ENCODE measurements around the gene EEIG1. TPM values are rescaled to one million over a fixed set of nuclear protein-coding genes. Genes with fewer than 3 reads are reported as not detected.

EEIG1 gene
- total and polyA plus RNA-seq, 2 donors (not counting 1 experiment from before 2014, with no cell fraction given), result 57.2 to 245 TPM

GRCh38 chr9:128011071-128011817, 30.5 kb upstream of the EEIG1 start:
- Histone ChIP-seq H3K9me3 (ENCODE audit: control extremely low read depth in 1 of 3, control insufficient read depth in 2 of 3, insufficient read depth in 1 of 3, low read length in 2 of 3) (peaks cover 0 to 13% (median 3%) of the 10 kb centered on the region in 3 donors), H3K4me3 (ENCODE audit: control extremely low read depth in 1 of 5, extremely low read depth in 1 of 5, insufficient read depth in 1 of 5, low read depth in 2 of 5, low read length in 4 of 5) (no peak overlapping the region), H3K9ac (ENCODE audit: low read length) (no peak overlapping the region), H2AFZ (ENCODE audit: insufficient read depth, low read depth, low read length, poor library complexity, severe bottlenecking) (peak overlapping the region; percentile 46), H3K36me3 (replicated peaks in 1 of 2; ENCODE audit: control extremely low read depth in 1 of 2, control insufficient read depth in 1 of 2, extremely low read depth in 1 of 2, insufficient read depth in 2 of 2, low read length in 1 of 2) (no peaks in the 10 kb centered on the region), H3K27ac (ENCODE audit: low read length in 2 of 2) (peak overlapping the region in 1 of 2 donors; percentile 12), H4K20me1 (ENCODE audit: control insufficient read depth, insufficient read depth, low read length, poor library complexity, severe bottlenecking) (no peaks in the 10 kb centered on the region), H3K4me1 (ENCODE audit: control insufficient read depth in 2 of 2, insufficient read depth in 2 of 2, low read length in 2 of 2) (peaks cover 33 to 49% of the 10 kb centered on the region in 2 donors), H3K79me2 (ENCODE audit: control insufficient read depth, insufficient read depth, low read length) (no peaks in the 10 kb centered on the region), H3K27me3 (replicated peaks in 1 of 4; ENCODE audit: control extremely low read depth in 1 of 4, control insufficient read depth in 3 of 4, insufficient read depth in 4 of 4, low read length in 3 of 4) (no peaks in the 10 kb centered on the region), H3K4me2 (replicated peaks; ENCODE audit: low read depth, low read length, poor library complexity, severe bottlenecking) (peak overlapping the region; percentile 65)
- peak; percentile 15 for ATAC-seq (ENCODE audit: low read depth)
- POLR2A ChIA-PET, result interaction anchor here (0.6 to 1.1 kb wide), 5 partner anchors 13 to 37 kb away, joined by 3 to 6 read pairs (median 3); no protein-coding TSS in a partner anchor
- peak; percentile 48 for DNase-seq
- 19% methylated on average over 10 of the region's 12 CpGs for WGBS (ENCODE audit: insufficient coverage)
- intact Hi-C loops (cut with micrococcal nuclease), result no loop called here
- Mint-ChIP-seq H3K9me3 (ENCODE audit: insufficient read depth) (peaks cover 2% of the 10 kb centered on the region), H3K27me3 (no peaks in the 10 kb centered on the region), H3K27ac (peak overlapping the region; percentile 89), H3K4me3 (peak overlapping the region; percentile 39), H3K4me1 (peaks cover 46% of the 10 kb centered on the region)
- TF ChIP-seq EZH2 (IDR thresholded peaks at IDR 0.05; ENCODE audit: borderline replicate concordance, insufficient read depth, low read depth, low read length, poor library complexity, severe bottlenecking) (no peak), CTCF (IDR thresholded peaks at IDR 0.05) (no peak)
- CTCF ChIA-PET, result interaction anchor here (0.7 to 1.2 kb wide), 2 partner anchors 15 to 61 kb away, joined by 3 to 4 read pairs; no protein-coding TSS in a partner anchor

GRCh38 chr9:128009639-128010038, 28.9 kb upstream of the EEIG1 start:
- peaks cover 0 to 13% (median 3%) of the 10 kb centered on the region in 3 donors for H3K9me3 ChIP-seq (ENCODE audit: control extremely low read depth in 1 of 3, control insufficient read depth in 2 of 3, insufficient read depth in 1 of 3, low read length in 2 of 3)
- H3K4me1 ChIP-seq (ENCODE audit: control insufficient read depth in 2 of 2, insufficient read depth in 2 of 2, low read length in 2 of 2), result peaks cover 49 to 64% of the 10 kb centered on the region in 2 donors
- no peaks in the 10 kb centered on the region for H3K79me2 ChIP-seq (ENCODE audit: control insufficient read depth, insufficient read depth, low read length)
- Mint-ChIP-seq H3K27ac (peak overlapping the region; percentile 89), H3K4me3 (no peak overlapping the region), H3K27me3 (no peaks in the 10 kb centered on the region), H3K9me3 (ENCODE audit: insufficient read depth) (peaks cover 2% of the 10 kb centered on the region), H3K4me1 (peaks cover 55% of the 10 kb centered on the region)
- no peak overlapping the region for H2AFZ ChIP-seq (ENCODE audit: insufficient read depth, low read depth, low read length, poor library complexity, severe bottlenecking)
- H3K4me3 ChIP-seq (ENCODE audit: control extremely low read depth in 1 of 5, extremely low read depth in 1 of 5, insufficient read depth in 1 of 5, low read depth in 2 of 5, low read length in 4 of 5), result no peak overlapping the region
- WGBS (ENCODE audit: insufficient coverage), result 95% methylated on average over 7 of the region's 9 CpGs
- TF ChIP-seq EZH2 (IDR thresholded peaks at IDR 0.05; ENCODE audit: borderline replicate concordance, insufficient read depth, low read depth, low read length, poor library complexity, severe bottlenecking), result no peak
- TF ChIP-seq CTCF (IDR thresholded peaks at IDR 0.05), result no peak
- no peak overlapping the region for H3K9ac ChIP-seq (ENCODE audit: low read length)
- no peak for DNase-seq
- H4K20me1 ChIP-seq (ENCODE audit: control insufficient read depth, insufficient read depth, low read length, poor library complexity, severe bottlenecking), result no peaks in the 10 kb centered on the region
- H3K27me3 ChIP-seq (replicated peaks in 1 of 4; ENCODE audit: control extremely low read depth in 1 of 4, control insufficient read depth in 3 of 4, insufficient read depth in 4 of 4, low read length in 3 of 4), result no peaks in the 10 kb centered on the region
- CTCF ChIA-PET, result interaction anchor here (1.2 to 1.5 kb wide), 2 partner anchors 16 to 25 kb away, joined by 4 to 6 read pairs; no protein-coding TSS in a partner anchor
- ATAC-seq (ENCODE audit: low read depth), result no peak
- H3K36me3 ChIP-seq (replicated peaks in 1 of 2; ENCODE audit: control extremely low read depth in 1 of 2, control insufficient read depth in 1 of 2, extremely low read depth in 1 of 2, insufficient read depth in 2 of 2, low read length in 1 of 2), result no peaks in the 10 kb centered on the region
- POLR2A ChIA-PET, result no interaction called here
- H3K27ac ChIP-seq (ENCODE audit: low read length in 2 of 2), result peak overlapping the region in 1 of 2 donors; percentile 93
- intact Hi-C loops (cut with micrococcal nuclease), result loop anchor here (5.0 kb wide), 1 partner anchor 37 kb away; no protein-coding TSS in a partner anchor
- H3K4me2 ChIP-seq (replicated peaks; ENCODE audit: low read depth, low read length, poor library complexity, severe bottlenecking), result no peak overlapping the region

Measured in B cell (primary cell).